Nephron (organoid): ENCODE data around the gene IFI27L1.

Experiments used
- H3K27ac Mint-ChIP-seq, 3 experiments: 2 replicates each; pipeline ENCODE4 v1.8.0; 2020; ENCODE audit warnings: mixed read lengths in 3 of 3, mild to moderate bottlenecking in 2 of 3, moderate library complexity in 1 of 3
- H3K27me3 Mint-ChIP-seq: 2 replicates; pipeline ENCODE4 v1.8.0; 2021; ENCODE audit warnings: low read depth, mild to moderate bottlenecking, moderate library complexity, mixed read lengths
- H3K36me3 Mint-ChIP-seq: 2 replicates; pipeline ENCODE4 v1.8.0; 2020; ENCODE audit warnings: low read depth, mixed read lengths
- H3K4me1 Mint-ChIP-seq: 2 replicates; pipeline ENCODE4 v1.8.0; 2020; ENCODE audit warnings: mixed read lengths
- H3K4me3 Mint-ChIP-seq, 3 experiments: 2 replicates each; pipeline ENCODE4 v1.8.0; 2020; ENCODE audit warnings: mild to moderate bottlenecking in 3 of 3, mixed read lengths in 3 of 3, moderate library complexity in 2 of 3
- H3K9me3 Mint-ChIP-seq: 2 replicates; pipeline ENCODE4 v1.8.0; 2020; ENCODE audit warnings: mixed read lengths
- TF ChIP-seq, protein P1 (sequence below), 3 experiments: fragments of 200-600 bp; sonication (generic); IDR thresholded peaks; one replicate each; pipeline ENCODE4 v1.5.0; 2021; ENCODE audit warnings: antibody characterized with exemption in 3 of 3; ENCODE audit not compliant: unreplicated experiment in 3 of 3

IFI27L1 gene

DNA sequence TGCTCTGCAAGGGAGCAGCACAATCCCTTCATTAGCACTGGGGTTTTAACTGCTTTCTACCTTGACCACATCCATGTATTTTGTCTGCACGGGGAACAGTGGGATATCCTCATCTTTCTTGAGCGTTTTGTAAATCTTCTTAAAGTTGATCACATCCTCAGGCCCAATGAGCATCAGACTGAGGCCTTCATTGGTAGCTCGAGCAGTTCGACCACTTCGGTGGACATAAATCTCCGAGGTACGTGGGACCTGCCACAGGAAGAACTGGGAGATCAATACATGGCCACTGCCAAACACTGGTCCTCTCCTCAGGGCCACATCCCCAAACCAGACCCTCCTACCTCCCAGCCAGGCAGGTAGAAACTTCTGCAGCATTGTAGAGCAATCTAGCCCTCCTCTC is 26.2 kb upstream of the IFI27L1 start:
- peaks cover 85% of the 10 kb centered on the region for H3K36me3 Mint-ChIP-seq
- H3K4me3 Mint-ChIP-seq = no peak overlapping the region
- no peaks in the 10 kb centered on the region for H3K9me3 Mint-ChIP-seq
- no peaks in the 10 kb centered on the region for H3K27me3 Mint-ChIP-seq
- TF ChIP-seq, protein P1, sequence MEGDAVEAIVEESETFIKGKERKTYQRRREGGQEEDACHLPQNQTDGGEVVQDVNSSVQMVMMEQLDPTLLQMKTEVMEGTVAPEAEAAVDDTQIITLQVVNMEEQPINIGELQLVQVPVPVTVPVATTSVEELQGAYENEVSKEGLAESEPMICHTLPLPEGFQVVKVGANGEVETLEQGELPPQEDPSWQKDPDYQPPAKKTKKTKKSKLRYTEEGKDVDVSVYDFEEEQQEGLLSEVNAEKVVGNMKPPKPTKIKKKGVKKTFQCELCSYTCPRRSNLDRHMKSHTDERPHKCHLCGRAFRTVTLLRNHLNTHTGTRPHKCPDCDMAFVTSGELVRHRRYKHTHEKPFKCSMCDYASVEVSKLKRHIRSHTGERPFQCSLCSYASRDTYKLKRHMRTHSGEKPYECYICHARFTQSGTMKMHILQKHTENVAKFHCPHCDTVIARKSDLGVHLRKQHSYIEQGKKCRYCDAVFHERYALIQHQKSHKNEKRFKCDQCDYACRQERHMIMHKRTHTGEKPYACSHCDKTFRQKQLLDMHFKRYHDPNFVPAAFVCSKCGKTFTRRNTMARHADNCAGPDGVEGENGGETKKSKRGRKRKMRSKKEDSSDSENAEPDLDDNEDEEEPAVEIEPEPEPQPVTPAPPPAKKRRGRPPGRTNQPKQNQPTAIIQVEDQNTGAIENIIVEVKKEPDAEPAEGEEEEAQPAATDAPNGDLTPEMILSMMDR (IDR thresholded peaks at IDR 0.05; ENCODE audit: unreplicated experiment in 3 of 3) = no peak
- H3K4me1 Mint-ChIP-seq = peaks cover 28% of the 10 kb centered on the region
- H3K27ac Mint-ChIP-seq = peak overlapping the region in 1 of 3 experiments; percentile 68

DNA sequence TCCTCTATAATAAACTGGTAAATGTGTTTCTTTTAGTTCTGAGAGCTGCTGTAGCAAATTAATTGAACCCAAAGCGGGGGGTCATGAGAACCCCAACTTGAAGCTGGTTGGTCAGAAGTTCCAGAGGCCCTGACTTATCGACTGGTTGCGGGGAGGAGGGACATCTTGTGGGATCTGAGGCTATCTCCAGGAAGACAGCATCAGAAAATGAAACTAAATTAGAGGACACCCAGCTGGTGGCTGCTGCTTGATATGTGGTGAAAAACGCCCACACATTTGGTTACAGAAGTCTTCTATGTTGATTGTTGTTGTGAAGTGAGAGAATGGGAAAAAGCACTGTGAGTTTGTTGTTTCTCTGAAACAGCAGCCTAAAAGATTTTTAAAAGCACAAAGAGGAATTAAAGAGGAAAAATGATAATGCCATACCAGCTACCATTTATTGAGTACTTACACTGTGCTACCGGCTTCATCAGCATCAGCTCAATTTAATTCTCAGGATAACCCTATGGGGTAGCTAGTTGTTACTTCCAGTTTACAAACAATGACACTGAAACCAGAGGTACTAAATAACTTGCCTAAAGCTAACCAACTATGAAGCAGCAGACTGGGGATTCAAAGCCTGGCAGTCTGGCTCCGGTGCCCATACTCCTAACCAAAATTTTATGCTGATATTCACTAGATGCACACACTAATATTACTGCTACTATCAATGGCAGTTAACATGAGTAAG is 24.4 kb upstream of the IFI27L1 start:
- no peak overlapping the region for H3K4me3 Mint-ChIP-seq
- peaks cover 12% of the 10 kb centered on the region for H3K4me1 Mint-ChIP-seq
- peaks cover 85% of the 10 kb centered on the region for H3K36me3 Mint-ChIP-seq
- TF ChIP-seq, protein P1 (IDR thresholded peaks at IDR 0.05; ENCODE audit: unreplicated experiment in 3 of 3) = no peak
- peak overlapping the region; percentile 78 to 91 (median 80) for H3K27ac Mint-ChIP-seq
- no peaks in the 10 kb centered on the region for H3K27me3 Mint-ChIP-seq
- H3K9me3 Mint-ChIP-seq = no peaks in the 10 kb centered on the region

DNA sequence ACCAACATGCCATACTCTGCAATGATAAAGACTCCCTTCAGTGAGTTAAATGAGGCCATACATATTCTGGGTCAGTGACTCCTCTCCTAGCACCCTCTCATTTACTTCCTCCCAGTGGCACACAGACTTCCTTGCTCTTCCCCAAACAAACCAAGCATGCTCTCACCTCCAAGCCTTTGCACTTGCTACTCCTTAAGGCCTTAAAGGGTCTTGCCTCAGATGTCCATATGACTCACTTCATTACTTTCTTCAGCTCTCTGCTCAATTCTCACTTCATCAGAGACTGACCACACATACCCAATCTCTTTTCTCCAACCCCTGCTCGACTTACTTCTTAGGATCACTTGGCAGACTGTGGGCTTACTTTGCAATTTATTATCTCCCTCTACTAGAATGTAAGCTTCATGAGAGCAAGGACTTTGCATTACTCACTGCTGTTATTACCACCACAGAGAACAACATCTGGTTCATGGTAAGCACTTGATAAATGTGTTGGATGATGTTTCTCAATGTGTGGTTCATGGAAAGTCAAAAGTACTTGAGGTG is 22.9 kb upstream of the IFI27L1 start:
- no peak overlapping the region for H3K4me3 Mint-ChIP-seq
- peaks cover 5% of the 10 kb centered on the region for H3K4me1 Mint-ChIP-seq
- peak overlapping the region; percentile 19 to 58 (median 50) for H3K27ac Mint-ChIP-seq
- no peaks in the 10 kb centered on the region for H3K27me3 Mint-ChIP-seq
- no peaks in the 10 kb centered on the region for H3K9me3 Mint-ChIP-seq
- H3K36me3 Mint-ChIP-seq = peaks cover 83% of the 10 kb centered on the region
- TF ChIP-seq, protein P1 (IDR thresholded peaks at IDR 0.05; ENCODE audit: unreplicated experiment in 3 of 3) = no peak

DNA sequence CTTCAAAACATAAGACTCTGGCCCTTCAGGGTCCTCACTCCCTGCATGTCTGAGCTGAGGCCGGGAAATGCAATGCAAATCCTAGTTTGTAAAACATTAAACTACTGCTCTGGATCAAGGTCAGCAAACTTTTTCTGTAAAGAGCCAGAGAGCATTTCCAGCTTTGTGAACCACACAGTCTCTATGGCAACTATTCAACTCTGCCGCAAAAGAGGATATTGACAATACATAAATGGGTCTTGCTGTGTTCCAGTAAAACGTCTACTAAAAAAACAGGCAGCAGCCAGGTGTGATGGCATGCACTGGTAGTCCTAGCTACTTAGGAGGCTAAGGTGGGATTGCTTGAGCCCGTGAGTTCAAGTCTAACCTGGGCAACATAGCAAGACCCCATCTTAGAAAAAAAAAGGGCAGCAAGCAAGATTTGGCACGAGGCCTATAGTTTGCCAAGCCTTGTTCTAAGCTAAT is 22.4 kb upstream of the IFI27L1 start:
- Mint-ChIP-seq H3K4me1 (peaks cover 5% of the 10 kb centered on the region), H3K27ac (peak overlapping the region; percentile 19 to 58 (median 50)), H3K27me3 (no peaks in the 10 kb centered on the region), H3K9me3 (no peaks in the 10 kb centered on the region), H3K36me3 (peaks cover 84% of the 10 kb centered on the region), H3K4me3 (no peak overlapping the region)
- TF ChIP-seq, protein P1 (IDR thresholded peaks at IDR 0.05; ENCODE audit: unreplicated experiment in 3 of 3) = no peak

DNA sequence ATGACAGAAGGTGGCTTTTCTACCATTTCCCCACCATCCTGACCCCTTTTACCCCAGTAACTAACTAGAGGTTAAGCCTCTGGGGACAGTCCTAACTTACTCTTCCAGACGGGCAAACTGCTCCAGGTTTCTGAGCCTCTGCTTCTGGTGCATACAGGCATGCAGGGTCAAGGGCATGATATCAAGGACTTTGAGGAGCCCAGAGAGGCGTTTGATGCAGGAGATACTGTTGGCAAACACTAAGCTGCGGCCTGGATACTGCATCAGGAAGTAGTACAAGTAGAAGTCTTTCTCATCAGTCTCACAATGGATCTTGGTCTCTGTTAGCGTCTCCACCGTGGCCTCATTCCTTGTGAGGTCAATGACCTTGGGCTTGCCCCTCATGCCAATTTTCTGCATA is 21.1 kb upstream of the IFI27L1 start:
- Mint-ChIP-seq H3K9me3 (no peaks in the 10 kb centered on the region), H3K4me1 (peaks cover 5% of the 10 kb centered on the region), H3K27me3 (no peaks in the 10 kb centered on the region), H3K36me3 (peaks cover 75% of the 10 kb centered on the region), H3K4me3 (no peak overlapping the region), H3K27ac (no peak overlapping the region)
- TF ChIP-seq, protein P1 (IDR thresholded peaks at IDR 0.05; ENCODE audit: unreplicated experiment in 3 of 3) = no peak
